Mesenchymal stem cell (in vitro differentiated cells and primary cell): Measurements from ENCODE around the gene OCSTAMP.

Experiments used
- DNase-seq: peaks from one replicate; pipeline ENCODE4 v3.0.0-alpha.2; 2013
- H2AFZ ChIP-seq: one replicate; pipeline ENCODE4 v1.6.1; 2013; ENCODE audit warnings: low read depth, mild to moderate bottlenecking, control low read depth, inconsistent platforms, low read length, moderate library complexity
- H2AK5ac ChIP-seq: 2 replicates; pipeline ENCODE4 v1.6.1; 2013; ENCODE audit warnings: low read length, moderate library complexity, mild to moderate bottlenecking, inconsistent platforms; ENCODE audit not compliant: severe bottlenecking
- H2BK120ac ChIP-seq: one replicate; pipeline ENCODE4 v1.6.1; 2013; ENCODE audit warnings: low read depth, mild to moderate bottlenecking, inconsistent platforms, low read length, moderate library complexity
- H2BK12ac ChIP-seq, 2 experiments: one replicate each; pipeline ENCODE4 v1.6.1; 2013; ENCODE audit warnings: inconsistent platforms in 2 of 2, low read length in 2 of 2, mild to moderate bottlenecking in 2 of 2, moderate library complexity in 2 of 2, control low read depth in 1 of 2
- H2BK15ac ChIP-seq: one replicate; pipeline ENCODE4 v1.6.1; 2013; ENCODE audit warnings: mild to moderate bottlenecking, low read depth, inconsistent platforms; ENCODE audit not compliant: poor library complexity, severe bottlenecking
- H2BK5ac ChIP-seq: 2 replicates; pipeline ENCODE4 v1.6.1; 2013; ENCODE audit warnings: low read depth, mild to moderate bottlenecking, low read length, control low read depth, inconsistent platforms; ENCODE audit not compliant: poor library complexity, severe bottlenecking
- H3K14ac ChIP-seq, 2 experiments: one replicate each; pipeline ENCODE4 v1.6.1; 2013; ENCODE audit warnings: inconsistent platforms in 2 of 2, low read length in 2 of 2, control low read depth in 1 of 2, mild to moderate bottlenecking in 1 of 2, moderate library complexity in 1 of 2
- H3K18ac ChIP-seq, 2 experiments: one replicate each; pipeline ENCODE4 v1.6.1; 2013; ENCODE audit warnings: inconsistent platforms in 2 of 2, low read length in 2 of 2, control low read depth in 1 of 2, low read depth in 1 of 2, mild to moderate bottlenecking in 1 of 2
- H3K23ac ChIP-seq, 2 experiments: one replicate each; pipeline ENCODE4 v1.6.1; 2013; ENCODE audit warnings: inconsistent platforms in 2 of 2, low read length in 2 of 2, mild to moderate bottlenecking in 2 of 2, moderate library complexity in 2 of 2, control low read depth in 1 of 2
- H3K27ac ChIP-seq: 2 replicates; pipeline ENCODE4 v1.5.1; 2013; ENCODE audit warnings: mild to moderate bottlenecking, moderate library complexity, low read length, control low read depth, inconsistent platforms; ENCODE audit not compliant: poor library complexity, severe bottlenecking
- H3K27me3 ChIP-seq, 2 experiments: 2 replicates each; pipeline versions ENCODE4 v1.6.1 to v1.7.0; 2013; ENCODE audit warnings: low read length in 2 of 2, mild to moderate bottlenecking in 2 of 2, moderate library complexity in 2 of 2, control low read depth in 1 of 2, inconsistent platforms in 1 of 2; ENCODE audit not compliant: control insufficient read depth in 1 of 2, insufficient read depth in 1 of 2
- H3K36me3 ChIP-seq, 2 experiments: 2 replicates each; pipeline versions ENCODE4 v1.6.1 to v1.7.0; 2013; ENCODE audit warnings: low read length in 2 of 2, control low read depth in 1 of 2, inconsistent platforms in 1 of 2, low read depth in 1 of 2, mild to moderate bottlenecking in 1 of 2; ENCODE audit not compliant: insufficient read depth in 2 of 2, control insufficient read depth in 1 of 2
- H3K4ac ChIP-seq, 2 experiments: one replicate each; pipeline ENCODE4 v1.6.1; 2013; ENCODE audit warnings: inconsistent platforms in 2 of 2, low read length in 2 of 2, mild to moderate bottlenecking in 2 of 2, moderate library complexity in 2 of 2, control low read depth in 1 of 2, low read depth in 1 of 2
- H3K4me1 ChIP-seq: 2 replicates; pipeline ENCODE4 v1.6.1; 2013; ENCODE audit warnings: low read depth, low read length, control low read depth; ENCODE audit not compliant: control insufficient read depth, insufficient read depth
- H3K4me2 ChIP-seq: 2 replicates; pipeline ENCODE4 v1.6.1; 2013; ENCODE audit warnings: low read length, mild to moderate bottlenecking, inconsistent platforms; ENCODE audit not compliant: poor library complexity, severe bottlenecking
- H3K4me3 ChIP-seq, 2 experiments: 2 replicates each; pipeline versions ENCODE4 v1.5.1 to v1.7.0; 2013; ENCODE audit warnings: low read length in 2 of 2, mild to moderate bottlenecking in 2 of 2, control low read depth in 1 of 2, low read depth in 1 of 2; ENCODE audit not compliant: insufficient read depth in 1 of 2
- H3K79me1 ChIP-seq: replicated peaks from 2 replicates; pipeline ENCODE4 v1.6.1; 2013; ENCODE audit warnings: mild to moderate bottlenecking, control low read depth, low read length, inconsistent platforms; ENCODE audit not compliant: poor library complexity, severe bottlenecking
- H3K9ac ChIP-seq: 2 replicates; pipeline ENCODE4 v1.7.0; 2013; ENCODE audit warnings: mild to moderate bottlenecking, low read length, moderate library complexity
- H3K9me3 ChIP-seq: 2 replicates; pipeline ENCODE4 v1.7.0; 2013; ENCODE audit warnings: mild to moderate bottlenecking, low read length; ENCODE audit not compliant: control insufficient read depth
- H4K8ac ChIP-seq: one replicate; pipeline ENCODE4 v1.6.1; 2013; ENCODE audit warnings: inconsistent platforms, mild to moderate bottlenecking, low read length, moderate library complexity
- H4K91ac ChIP-seq: one replicate; pipeline ENCODE4 v1.6.1; 2013; ENCODE audit warnings: mild to moderate bottlenecking, low read length, inconsistent platforms
- WGBS: methylation state at CpG from one replicate; pipeline ENCODE4 v1.1.7; 2013; ENCODE audit warnings: mixed read lengths; 5-methylcytosine and 5-hydroxymethylcytosine counted together

The OCSTAMP gene

DNA sequence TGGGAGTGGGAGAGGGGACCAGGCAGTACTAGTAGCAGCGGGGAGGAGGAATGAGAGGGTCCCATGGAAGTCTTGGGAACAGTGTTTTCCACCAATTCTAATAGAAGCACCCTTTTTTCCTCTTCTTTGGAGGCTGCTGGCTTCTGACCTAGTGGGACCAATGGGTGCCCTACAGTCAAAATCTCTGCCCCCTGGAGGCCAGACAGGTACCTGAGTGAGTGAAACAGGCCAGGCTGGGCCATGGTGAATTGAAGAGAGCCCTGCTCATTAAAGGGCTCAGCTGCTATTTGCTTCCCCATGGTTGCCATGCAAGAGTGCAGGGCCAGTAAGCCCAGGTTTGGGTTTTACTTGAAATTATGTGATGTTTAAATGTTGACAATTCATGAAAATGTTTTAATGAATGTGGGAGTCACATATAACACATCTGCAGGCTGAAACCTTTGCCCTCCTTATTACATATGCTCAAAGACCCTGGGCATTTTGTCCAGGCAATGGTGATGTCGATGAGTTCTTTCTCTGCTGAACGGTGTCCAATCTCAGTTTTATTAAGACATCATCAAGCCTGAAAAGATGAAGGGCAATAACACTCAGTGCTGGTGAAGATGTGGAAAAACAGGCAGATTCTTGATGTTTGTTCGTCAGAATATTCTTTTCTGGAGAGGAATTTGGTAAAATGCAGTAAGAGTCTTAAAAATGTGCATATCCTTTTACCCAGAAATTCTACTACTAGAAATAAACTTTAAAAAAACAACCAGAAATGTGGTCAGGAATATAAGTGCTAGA, 42.3 kb upstream of the OCSTAMP start:
- H4K8ac ChIP-seq: no peak overlapping the region

DNA sequence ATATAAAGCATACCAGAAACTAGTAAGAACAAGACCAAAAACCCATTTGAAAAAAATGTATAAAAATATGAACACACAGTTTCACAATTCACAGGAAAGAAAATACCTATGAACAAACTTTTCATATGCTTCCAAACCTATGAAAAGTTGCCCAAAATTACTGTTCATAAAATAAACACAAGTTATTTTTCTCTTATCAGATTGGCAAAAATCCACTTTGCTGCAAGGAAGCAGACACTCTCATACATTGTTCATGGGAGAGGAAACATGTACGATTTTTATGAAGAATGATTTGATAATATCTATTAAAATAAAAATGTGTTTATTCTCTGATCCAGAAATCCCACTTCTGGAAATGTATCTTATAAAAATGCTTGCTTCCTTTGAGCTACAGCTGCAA, 40.0 kb upstream of the OCSTAMP start:
- H4K8ac ChIP-seq: no peak overlapping the region
- H3K27ac ChIP-seq: no peak overlapping the region
- H2BK12ac ChIP-seq: no peak overlapping the region
- no peaks in the 10 kb centered on the region for H3K9me3 ChIP-seq
- no peaks in the 10 kb centered on the region for H3K27me3 ChIP-seq
- WGBS: no CpG with 5 or more reads among the region's 1 CpG
- no peak overlapping the region for H2BK120ac ChIP-seq
- H2AK5ac ChIP-seq: no peak overlapping the region
- H3K4me3 ChIP-seq: no peak overlapping the region
- peaks cover 0 to 14% of the 10 kb centered on the region in 2 experiments for H3K36me3 ChIP-seq
- H2AFZ ChIP-seq: no peak overlapping the region
- DNase-seq: no peak
- H4K91ac ChIP-seq: no peak overlapping the region
- no peak overlapping the region for H3K9ac ChIP-seq
- no peak overlapping the region for H2BK5ac ChIP-seq
- H2BK15ac ChIP-seq: no peak overlapping the region
- no peak overlapping the region for H3K4ac ChIP-seq
- no peaks in the 10 kb centered on the region for H3K79me1 ChIP-seq
- no peak overlapping the region for H3K4me2 ChIP-seq
- H3K4me1 ChIP-seq: no peaks in the 10 kb centered on the region
- no peak overlapping the region for H3K23ac ChIP-seq
- no peak overlapping the region for H3K14ac ChIP-seq
- H3K18ac ChIP-seq: no peak overlapping the region

More for the DNA sequence above, 42.3 kb upstream of the OCSTAMP start:
- H3K4me1 ChIP-seq: no peaks in the 10 kb centered on the region
- no peak overlapping the region for H3K4ac ChIP-seq
- H3K14ac ChIP-seq: no peak overlapping the region
- H3K4me3 ChIP-seq: no peak overlapping the region
- H3K27me3 ChIP-seq: no peaks in the 10 kb centered on the region
- H2AFZ ChIP-seq: no peak overlapping the region
- no peak overlapping the region for H4K91ac ChIP-seq
- no peak overlapping the region for H3K9ac ChIP-seq
- H2AK5ac ChIP-seq: no peak overlapping the region
- H2BK120ac ChIP-seq: no peak overlapping the region
- peaks cover 0 to 14% of the 10 kb centered on the region in 2 experiments for H3K36me3 ChIP-seq
- H3K23ac ChIP-seq: no peak overlapping the region
- 85% methylated on average over 3 of the region's 4 CpGs for WGBS
- no peak overlapping the region for H2BK15ac ChIP-seq
- H2BK5ac ChIP-seq: no peak overlapping the region
- H3K18ac ChIP-seq: no peak overlapping the region
- no peaks in the 10 kb centered on the region for H3K79me1 ChIP-seq
- no peaks in the 10 kb centered on the region for H3K9me3 ChIP-seq
- no peak overlapping the region for H3K27ac ChIP-seq
- no peak overlapping the region for H2BK12ac ChIP-seq
- H3K4me2 ChIP-seq: no peak overlapping the region
- DNase-seq: no peak

DNA sequence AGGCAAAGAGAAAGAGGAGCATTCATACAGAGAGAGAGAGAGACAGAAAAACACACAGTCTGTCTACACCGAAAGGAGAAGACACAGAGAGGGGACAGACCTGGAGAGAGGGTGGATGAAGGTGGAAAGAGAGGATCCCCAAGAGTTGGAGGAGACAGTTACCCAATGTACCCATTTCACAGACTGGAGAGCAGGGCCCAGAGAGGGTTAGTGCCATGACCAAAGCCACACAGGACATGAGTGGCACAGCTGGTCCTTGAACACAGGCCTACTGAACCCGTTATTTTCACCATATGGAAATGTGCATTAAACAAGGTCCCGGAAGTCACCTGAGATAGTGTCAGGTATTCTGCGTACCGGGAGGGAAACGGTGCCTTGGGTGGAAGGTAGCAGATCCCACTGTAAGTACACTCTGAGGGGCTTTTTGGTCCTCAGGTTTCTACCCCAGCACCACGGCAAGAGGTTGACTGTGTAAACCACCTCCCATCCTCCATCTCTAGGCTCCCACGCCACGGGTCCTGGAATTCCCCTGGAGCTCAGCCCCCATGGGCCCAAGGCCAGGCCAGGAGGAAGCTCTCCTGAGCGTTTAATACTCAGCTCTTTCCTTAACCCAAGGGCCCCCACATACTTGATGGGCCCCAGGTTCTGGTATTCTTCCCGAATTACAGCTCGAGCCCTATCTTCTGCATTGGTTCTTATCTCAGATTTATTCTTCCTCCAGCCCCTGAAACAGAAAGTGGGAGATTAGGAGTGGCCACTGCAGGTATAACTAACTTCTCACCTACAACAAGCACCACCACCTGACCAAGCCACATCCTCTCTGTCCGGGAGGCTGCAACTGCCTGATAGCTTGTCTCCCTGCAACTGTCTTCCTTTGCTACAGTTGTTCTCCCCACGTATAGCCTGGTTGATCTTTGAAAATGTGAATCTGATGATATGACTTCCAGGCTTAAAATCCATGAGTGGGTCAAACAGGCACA, 38.4 kb upstream of the OCSTAMP start:
- Histone ChIP-seq H3K4me1 (no peaks in the 10 kb centered on the region), H3K79me1 (no peaks in the 10 kb centered on the region), H2BK15ac (no peak overlapping the region), H3K9me3 (no peaks in the 10 kb centered on the region), H3K27ac (no peak overlapping the region), H3K4me2 (no peak overlapping the region), H3K18ac (no peak overlapping the region), H4K8ac (no peak overlapping the region), H3K36me3 (peaks cover 0 to 14% of the 10 kb centered on the region in 2 experiments), H2BK120ac (no peak overlapping the region), H2AK5ac (no peak overlapping the region), H2AFZ (no peak overlapping the region), H3K9ac (no peak overlapping the region), H3K27me3 (no peaks in the 10 kb centered on the region), H3K14ac (no peak overlapping the region), H3K4ac (no peak overlapping the region), H3K23ac (no peak overlapping the region), H2BK5ac (no peak overlapping the region), H3K4me3 (no peak overlapping the region), H2BK12ac (no peak overlapping the region), H4K91ac (no peak overlapping the region)
- 83% methylated on average over 11 of the region's 14 CpGs for WGBS
- no peak for DNase-seq

- Histone ChIP-seq H3K23ac (no peak overlapping the region), H3K27ac (no peak overlapping the region), H2AFZ (no peak overlapping the region), H3K79me1 (no peaks in the 10 kb centered on the region), H3K36me3 (peaks cover 0 to 12% of the 10 kb centered on the region in 2 experiments), H4K8ac (no peak overlapping the region), H3K14ac (no peak overlapping the region), H3K27me3 (no peaks in the 10 kb centered on the region), H2BK15ac (no peak overlapping the region), H3K9me3 (no peaks in the 10 kb centered on the region), H3K4me2 (no peak overlapping the region), H3K4me3 (no peak overlapping the region), H4K91ac (no peak overlapping the region), H2BK5ac (no peak overlapping the region), H3K9ac (no peak overlapping the region), H3K4me1 (no peaks in the 10 kb centered on the region), H3K18ac (no peak overlapping the region), H2AK5ac (no peak overlapping the region), H2BK120ac (no peak overlapping the region), H2BK12ac (no peak overlapping the region), H3K4ac (no peak overlapping the region)
- WGBS: 74% methylated on average over 7 of the region's 7 CpGs
- no peak for DNase-seq
These were observed 37.5 kb upstream of the OCSTAMP start for GRCh38 chr20:46587986-46588385.
